ENCODE measurements around the gene MYH9.

Gene MYH9

DNA sequence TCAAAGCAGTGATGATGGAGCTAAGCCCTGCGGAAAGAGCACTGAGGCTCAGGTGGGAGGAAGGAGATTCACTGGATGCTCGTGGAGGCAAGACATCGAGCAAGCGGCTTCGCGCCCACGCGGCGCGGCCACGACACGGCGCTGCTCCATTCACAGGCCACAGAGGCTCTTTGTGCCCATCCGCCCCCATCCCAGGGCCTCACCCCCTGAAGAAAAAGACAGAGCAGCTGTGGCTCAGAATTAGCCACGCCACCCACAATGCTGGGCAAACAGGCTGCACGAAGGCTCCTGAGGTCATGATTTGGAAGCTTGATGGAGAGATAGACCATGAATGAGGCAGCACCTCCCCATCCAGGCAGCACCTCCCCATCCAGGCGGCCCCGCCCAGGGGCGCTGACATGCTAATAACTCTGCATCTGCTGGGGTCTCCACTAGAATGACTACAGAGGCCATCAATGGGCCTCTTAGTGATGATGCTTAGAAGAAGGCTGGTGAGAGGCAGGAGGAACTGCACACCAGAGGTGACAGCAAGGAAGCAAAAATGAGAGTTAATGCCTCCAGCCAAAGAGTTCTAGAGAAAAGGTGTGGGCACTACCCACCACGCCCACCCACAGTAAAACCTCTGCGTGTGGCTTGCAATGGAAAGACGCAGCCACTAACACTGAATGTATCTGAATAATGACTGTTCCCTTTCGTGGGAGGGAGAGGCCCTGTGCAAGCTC lies 43.5 kb downstream of the MYH9 start:
- DNase-seq, result no peak

DNA sequence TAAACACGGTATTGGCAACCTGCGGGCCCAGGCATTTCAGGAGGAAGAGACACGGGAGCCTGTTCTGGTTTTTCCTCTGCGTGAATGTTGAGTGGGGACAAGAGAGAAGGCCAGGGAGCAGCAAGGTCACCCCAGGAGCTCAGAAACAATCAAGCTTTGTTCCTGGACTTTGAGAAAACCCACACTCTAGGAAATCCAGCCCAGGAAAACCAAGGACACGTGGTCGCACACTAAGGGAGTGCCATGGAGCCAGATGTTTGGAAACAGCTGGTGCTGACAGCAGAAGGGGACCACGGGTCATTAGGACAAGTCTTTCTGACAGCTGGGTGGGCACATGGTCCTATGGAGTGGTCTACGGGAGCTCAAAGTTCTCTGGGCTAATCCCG lies 44.1 kb downstream of the MYH9 start:
- no peak for DNase-seq

DNA sequence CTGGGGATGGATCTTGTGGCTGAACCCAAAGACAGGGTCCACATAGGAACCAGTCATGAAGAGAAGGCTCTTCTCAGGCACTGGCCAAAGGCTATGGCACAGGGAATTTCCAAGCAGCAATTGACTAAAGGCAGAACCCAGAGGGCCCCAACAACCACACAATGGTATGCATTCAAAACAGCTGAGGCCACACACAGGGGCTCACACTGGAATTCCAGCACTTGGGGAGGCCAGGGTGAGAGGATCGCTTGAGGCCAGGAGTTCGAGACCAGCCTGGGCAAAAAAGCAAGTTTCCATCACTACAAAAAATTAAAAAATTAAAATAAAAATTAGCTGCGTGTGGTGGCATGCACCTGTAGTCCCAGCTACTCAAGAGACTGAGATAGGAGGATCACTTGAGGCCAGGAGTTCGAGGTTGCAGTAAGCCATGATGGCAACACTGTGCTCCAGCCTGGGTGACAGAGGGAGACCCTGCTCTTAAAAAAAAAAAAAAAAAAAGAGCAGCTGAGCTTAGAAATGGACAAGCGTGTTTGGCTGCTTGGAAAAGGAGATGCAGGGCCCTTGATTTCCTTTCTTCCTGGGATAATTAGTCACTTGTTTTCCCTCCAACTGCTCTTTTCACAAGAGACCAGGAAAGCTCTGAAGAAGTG lies 44.6 kb downstream of the MYH9 start:
- DNase-seq, result no peak

DNA sequence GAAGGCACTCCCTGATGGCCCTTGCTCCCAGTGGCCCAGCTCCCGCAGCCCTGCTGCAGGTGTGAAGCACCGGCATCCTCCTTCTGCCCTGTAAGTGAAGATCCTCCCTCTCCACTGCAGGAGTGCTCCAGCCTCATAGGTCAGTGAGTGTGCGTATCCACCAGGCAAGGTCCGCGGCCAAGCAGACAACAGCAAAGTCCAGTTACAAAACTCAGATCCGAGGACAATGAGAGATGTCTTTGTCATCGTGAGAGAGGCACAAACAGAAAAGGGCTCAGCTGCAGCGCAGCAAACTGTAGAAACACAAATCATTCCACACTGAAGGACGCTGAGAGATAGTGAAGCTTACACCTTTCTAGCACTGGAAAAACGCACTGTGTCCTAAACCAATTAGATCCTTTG lies 46.1 kb downstream of the MYH9 start:
- no peak for DNase-seq

DNA sequence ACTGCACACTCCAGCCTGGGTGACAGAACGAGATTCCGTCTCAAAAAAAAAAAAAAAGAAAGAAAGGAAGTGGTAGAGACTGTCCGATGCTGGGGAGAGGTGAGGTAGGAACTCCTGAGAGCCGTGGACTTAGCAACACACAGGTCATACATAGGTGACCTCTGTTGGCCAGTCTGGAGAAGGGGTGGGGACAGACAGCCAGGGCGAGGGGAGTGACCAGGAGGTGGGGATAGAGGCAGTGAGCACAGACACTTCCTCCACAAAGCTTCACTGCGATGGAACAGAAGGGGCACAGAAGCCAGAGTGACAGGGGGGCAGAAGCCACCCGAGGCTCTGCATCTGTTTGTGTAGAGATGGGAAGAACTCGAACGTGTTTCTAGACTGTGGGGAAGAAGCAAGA lies 47.1 kb downstream of the MYH9 start:
- DNase-seq, result no peak

DNA sequence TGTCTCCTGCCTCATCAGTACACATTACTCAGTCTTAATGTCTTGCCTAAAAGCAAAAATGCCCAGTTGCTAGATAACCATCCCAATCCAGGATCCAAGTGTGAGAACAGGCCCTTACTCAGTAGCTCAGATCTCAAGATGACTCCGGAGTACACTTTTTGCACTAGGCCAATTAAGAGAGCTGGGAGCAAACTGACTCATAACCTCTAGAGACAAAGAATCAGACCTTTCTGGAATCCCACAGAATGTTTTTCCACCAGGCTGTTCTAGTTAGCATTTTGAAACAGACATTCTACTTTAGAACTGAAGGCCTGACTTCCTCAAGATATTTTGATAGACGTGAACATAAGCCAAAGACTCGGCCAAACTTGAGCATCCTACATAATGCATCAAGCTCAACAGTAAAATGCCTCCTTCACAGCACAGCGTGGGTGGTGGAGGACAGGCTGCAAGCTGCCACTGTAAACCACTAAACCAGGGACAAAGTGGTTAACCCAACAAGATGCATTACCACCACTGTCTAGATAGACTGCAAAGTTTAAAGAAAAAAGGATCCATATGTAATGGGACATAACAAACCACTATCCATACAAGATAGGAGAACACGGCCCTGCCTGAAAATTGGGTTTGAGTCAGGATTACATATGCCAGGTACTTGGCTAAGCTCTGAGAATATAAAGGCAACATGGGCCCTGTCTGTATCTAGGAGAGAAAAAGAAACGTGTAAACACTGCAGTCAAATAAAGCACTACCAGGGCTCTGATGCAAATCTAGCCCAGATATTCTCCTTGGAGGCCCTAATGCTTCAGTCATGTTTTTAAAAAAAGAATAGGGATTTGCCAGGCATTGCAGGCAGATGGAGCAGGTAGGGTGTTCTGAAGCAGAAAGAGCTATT lies 48.3 kb downstream of the MYH9 start:
- DNase-seq, result no peak

DNA sequence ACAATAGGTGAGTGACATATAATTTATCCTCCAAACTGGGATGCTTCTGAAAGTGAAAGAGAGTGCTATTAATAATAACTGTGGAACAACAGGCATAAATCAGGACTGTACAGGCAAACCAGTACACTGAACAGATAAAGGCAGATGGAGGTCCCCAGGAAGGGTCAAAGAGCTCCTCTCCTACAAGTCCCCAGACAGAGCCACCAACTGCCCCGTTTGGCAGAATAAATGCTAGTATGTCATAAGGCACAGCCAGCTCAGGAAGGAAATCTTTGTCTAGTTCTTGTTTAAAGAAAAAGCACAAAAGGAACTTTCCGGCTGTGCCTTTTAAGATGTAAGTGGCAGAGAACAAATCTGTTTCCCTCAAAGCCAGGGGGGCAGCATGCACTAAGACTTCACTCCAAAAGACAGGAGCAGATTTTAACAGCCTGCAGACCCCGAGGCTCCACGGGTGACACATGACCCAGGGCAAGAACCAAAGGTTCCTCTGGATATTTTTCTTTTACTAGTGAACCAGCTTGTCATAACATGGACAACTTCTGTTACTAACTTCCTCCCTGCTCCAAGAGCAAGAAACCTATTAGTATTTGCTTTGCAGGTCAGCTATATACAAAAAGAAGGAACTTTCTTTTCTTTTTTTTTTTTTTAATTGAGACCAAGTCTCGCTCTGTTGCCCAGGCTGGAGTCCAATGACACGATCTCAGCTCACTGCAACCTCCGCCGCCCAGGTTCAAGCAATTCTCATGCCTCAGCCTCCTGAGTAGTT lies 50.2 kb downstream of the MYH9 start:
- no peak for DNase-seq

DNA sequence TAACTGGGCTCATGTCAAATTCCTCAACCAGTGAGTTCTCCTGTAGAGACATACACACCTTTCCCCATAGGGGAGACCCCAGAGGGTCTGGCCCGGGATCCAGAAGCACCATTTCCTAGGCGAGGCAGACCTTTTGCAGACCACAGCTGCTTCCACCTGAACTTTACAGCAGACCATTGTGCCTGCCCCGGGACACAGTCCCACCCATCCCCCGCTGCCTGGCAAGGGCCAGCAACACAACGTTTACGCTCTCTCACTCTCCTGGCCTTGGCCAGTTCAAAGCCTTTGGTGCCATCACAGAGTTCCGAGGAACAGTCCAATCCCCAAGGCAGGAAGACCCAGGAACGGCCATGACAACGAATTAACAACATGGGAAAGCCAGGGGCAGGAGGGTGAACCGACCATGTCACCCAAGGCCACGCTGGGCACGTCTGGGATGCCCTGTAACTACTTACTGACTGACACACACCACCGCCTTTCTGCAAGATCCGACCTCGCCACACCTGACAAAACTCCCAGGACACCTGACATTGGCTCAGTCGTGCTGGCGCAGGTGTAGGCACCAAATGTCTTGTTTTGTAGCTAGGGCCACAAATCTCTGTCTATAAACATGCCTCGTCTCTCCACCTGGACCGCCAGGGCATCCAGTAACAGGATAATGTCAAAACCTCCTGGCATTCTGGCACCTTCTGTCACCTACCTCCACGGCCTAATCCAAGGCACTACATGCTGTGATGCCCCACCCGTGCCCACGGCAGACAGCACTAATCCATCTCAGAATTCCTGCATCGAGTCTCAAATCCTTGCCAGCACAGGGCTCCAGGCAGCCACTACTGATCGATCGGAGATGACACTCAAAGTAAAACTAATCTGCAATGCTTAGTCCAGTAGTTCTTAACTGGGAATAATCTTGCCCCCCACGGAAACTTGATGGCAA lies 51.3 kb downstream of the MYH9 start:
- no peak for DNase-seq

DNA sequence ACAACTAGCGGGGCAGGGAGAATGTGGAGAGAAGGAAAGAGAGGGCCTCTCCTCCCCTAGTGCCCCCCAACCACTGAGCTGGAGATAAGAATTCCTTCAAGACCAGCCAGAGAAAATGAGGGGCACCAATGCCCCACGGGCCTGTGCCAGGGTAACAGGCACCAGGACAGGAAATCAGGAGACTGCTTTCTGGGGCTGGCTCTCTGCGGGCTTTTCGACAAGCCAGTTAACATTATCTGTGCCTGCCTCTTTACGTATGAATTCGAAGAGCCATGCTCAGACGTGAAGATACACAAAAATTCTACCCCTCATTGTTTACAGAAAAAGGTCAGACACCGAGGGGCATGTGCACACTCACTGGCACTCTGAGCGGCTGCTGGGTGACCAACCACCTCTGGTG lies 52.1 kb downstream of the MYH9 start:
- DNase-seq, result no peak

DNA sequence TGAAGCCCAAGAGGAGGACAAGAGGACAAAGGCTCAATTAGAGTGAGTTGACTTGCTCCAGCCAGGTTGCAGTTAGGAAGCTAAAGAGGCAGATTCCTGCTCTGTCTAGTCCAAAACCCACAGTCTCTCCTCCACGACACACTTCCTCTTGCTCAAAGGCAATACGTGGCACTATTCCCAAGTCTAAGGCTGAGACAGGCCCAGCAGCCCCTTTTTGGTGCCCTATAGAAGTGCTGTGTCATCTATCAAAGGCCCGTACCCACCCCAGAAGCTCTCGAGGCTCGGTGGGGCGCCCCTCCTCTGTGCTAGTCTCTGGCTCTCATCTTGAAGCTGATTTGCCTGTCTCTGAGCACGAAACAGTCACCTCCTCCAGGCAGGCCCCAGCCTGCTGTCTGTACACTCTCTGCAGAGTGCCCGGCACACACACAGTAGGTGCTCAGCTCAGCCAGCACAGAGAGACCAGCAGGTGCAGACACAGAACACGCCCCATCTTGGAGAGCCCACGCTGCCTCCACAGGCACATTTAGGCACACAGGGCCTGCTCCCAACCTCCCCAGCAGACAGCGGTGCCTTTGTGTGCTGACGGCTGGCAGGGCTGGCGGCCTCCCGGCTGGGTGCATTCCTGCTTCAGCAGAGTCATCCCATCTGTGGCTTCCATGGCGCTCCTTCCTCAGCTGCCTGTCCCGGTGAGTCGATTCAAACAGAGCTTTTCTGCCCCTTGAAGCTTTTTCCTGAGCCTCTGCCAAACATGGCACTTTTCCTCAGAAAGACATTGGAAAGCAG lies 52.8 kb downstream of the MYH9 start:
- DNase-seq, result no peak

DNA sequence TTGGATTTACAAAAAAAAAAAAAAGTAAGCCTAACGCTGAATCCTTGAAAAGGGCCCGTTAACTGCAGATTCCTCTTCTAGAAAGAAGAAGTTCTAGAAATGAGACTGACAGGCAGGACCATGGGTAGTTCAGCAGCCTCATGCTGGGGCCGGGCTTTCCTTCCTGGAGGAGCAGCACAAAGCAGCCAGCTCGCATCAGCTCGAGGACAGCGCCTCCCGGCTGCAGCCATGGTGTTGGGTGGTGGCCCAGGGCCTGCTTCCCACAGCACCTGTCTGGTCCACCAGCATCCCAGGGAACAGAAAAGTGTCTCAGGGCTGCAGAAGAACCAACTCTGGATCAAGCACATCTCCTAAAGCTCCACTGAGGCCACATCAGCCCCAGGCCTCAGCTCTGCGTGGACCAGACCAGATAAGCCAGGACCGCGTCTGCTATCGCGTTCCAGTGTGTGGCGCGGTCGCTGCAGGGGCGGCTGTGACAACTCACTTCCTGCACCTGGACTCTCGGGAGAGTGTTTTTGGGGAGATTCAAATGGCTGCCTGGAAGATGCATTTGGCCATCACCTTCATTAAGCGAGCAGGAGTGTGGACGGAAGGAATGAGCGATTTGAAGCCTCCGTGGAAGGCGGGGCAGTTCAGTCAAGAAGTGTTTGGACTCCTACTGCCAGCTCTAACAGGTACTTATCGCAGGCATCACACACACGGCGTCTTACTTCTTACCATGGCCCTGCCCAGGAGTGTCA lies 53.5 kb downstream of the MYH9 start:
- no peak for DNase-seq

DNA sequence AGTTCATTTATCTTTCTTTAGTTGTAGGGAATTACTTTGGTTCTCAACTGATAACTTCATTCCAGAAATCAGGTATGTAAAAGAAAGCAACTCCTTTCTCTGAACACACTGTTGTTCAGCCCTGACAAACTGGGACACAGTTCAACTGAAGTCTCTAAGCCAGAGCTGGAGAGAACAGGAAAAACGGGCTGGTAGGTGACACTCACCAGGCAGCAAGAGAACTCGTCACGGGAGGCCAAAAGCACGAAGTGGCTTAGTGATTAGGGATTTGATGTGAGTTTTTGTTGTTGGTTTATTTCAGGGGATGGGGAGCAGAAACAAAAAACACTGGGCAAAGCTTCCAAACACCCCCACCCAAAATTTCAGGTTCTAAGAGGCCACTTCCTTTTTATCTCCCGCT lies 54.1 kb downstream of the MYH9 start:
- no peak for DNase-seq

DNA sequence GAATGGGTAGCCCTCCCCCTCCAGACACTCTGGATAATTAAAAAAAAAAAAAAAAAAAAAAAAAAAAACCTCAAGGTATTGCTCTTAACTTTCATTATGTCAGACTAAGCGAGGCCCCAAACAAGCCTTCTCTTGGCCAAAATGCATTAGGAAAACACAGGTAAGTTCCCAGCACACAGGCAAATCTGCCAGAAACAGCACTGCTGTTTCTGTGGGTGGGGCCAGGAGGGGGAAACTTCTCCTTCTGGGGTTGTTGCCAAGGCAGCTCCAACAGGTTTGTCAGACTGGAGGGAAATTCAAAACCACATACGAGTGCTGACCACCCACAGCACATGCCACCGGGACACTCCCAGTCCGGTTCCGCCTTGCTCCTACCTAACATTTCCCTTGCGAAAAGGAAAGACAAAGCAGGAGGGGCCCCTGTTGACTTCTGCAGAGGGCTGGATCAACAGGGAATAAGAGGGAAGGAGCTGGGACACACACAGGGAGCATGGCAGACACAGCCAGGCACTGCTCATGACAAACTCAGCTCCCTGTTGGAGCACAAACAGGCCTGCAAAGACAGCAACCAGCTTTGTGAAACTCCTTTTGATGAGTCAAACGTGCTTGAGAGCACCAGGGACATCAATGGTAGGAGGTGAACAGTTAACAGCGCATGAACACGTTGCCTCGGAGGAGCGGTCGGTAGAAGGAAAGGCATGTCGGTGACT lies 55.0 kb downstream of the MYH9 start:
- no peak for DNase-seq

DNA sequence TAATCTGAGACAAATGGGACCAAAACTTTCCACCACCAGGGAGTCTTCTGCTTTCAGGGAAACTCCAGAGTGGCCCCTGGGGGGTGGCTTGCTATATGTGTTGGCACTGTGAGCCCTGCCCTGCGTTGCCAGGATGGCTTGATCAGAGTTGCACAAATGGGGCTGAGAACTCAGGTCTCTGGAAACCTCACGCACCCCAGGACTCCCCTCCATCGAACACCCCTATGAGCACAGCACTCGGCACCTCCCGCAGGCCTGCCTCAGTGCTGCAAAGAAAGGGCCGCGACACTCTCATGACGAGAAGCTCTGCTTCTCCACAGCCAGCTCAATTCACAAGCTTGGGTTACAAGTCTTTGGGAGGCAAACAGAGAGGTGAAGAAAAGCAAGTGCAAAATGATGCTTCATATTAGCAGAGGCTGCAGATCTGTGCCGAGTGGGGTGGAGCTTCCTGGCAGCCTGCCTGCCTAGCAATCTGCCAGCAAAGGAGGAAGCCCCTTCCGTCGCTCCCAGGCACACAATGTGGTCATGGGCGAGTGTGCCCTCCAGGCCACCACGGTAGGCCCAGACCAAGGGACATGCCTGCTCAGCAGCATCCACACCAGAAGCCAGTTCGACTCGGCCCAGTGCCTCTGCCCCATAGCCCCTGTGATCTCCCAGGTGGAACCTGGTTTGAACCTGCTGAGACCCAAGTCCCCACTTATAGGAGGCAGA lies 55.7 kb downstream of the MYH9 start:
- DNase-seq, result no peak

DNA sequence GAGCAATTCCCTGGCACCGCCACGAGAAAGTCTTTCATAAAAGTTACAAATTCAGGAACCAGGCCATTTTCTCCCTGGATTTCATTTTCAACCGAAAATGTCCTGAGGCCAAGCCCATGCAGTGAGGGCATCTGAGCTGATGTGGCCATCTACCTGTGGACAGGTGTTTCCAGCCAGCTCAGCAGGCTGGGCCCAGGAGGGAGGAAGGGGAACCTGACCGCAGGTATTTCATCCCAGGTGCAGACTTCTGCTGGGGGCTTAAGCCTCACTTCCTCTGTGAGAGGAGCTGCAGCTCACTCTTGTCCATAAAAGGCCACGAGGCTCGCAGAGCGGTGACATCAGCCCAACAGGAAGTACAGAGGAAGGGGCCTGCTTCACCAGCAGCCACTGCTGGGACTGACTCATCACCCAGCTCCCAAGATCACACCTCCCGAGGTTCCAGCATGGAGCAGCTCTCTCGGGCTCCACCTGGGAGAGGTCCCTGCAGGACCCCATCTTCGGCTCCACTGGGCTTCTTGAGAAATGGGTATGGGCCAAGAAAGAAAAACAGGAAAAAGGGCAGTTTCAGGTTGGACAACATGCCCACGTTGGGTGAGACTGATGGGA lies 56.4 kb downstream of the MYH9 start:
- no peak for DNase-seq

DNA sequence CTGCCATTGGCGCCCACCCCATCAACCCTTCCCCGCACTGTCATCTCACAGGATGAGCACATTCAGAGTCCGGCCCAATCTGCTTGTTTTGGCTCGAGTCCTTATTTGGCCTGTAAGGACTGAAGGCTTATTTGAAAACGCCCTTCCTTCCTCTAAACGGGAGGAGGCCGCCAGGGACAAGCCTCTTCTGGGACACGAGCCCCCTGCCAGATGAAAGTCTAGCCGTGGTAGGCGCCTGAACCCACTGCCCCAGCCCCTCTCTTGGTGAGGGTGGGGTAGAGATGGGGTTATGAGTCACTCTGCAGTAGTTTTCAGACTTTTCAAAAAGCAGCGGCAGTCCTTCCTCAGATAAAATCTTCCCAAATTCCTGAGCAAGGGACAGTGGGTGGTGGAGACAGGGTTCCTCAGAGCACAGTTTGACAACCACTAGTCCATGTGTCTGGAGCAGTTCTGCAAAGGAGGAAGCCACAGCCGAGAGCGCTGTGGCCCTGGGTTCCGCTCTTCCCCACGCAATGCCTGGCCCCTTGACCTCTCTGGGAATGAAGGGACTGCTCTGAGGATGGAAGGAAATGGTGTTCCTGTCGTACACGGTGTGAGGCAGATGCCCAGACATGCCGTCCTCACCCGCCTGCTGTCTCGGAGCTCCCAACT lies 57.0 kb downstream of the MYH9 start:
- DNase-seq, result no peak

DNA sequence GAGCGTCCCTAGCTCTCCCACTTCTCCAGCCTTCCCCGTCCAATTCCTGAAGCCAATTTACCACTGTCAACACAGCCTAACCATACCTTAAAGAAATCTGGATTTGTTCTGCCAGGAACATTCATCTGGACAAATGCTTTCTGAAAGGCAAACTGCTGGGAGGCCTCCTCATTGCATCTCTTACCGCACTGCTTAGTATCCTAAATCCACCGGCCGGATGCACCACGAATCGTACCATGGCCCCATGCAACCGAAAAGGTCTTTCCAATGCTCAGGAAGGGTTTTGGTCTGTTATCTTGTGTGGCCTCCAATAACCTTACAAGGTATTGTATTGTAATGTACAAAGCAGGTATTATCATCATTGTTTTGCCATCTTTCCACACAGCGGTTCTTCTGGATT lies 57.6 kb downstream of the MYH9 start:
- no peak for DNase-seq

Data from NCI-H524 treated with DMSO at 0.1 percent for 48 hours (cell line).